Fibroblast of skin of right quadriceps (primary cell): Measurements from ENCODE around the gene VCP.

Experiments
- DNase-seq: peaks from one replicate; pipeline ENCODE4 v3.0.0-alpha.2; 2013

Gene VCP

GRCh38 chr9:35072461-35073278 lies at the start of gene VCP:
TSS of gene VCP (minus strand) at chr9:35072625. CDS start at chr9:35072353, 272 bp downstream.
- DNase-seq = peak; percentile 100

GRCh38 chr9:35116898-35117551 lies 44.6 kb upstream of the VCP start:
- DNase-seq = peak; percentile 92

GRCh38 chr9:35116539-35116897 lies 44.1 kb upstream of the VCP start:
- no peak for DNase-seq

- DNase-seq = peak; percentile 98
These were observed 43.5 kb upstream of the VCP start, which contains the start of gene ATOSB for GRCh38 chr9:35115680-35116538. TSS of gene ATOSB (minus strand) at chr9:35115862. CDS start at chr9:35108274, 7,588 bp downstream.

GRCh38 chr9:35114840-35115628 lies 42.6 kb upstream of the VCP start:
- DNase-seq = peak; percentile 68

GRCh38 chr9:35114113-35114839 lies 41.9 kb upstream of the VCP start:
- DNase-seq = peak; percentile 98

- DNase-seq = peak; percentile 65
These were observed 40.0 kb upstream of the VCP start for GRCh38 chr9:35112257-35113020.

- peak; percentile 99 for DNase-seq
These were observed 38.8 kb upstream of the VCP start for GRCh38 chr9:35111001-35111933.

- peak; percentile 45 for DNase-seq
These were observed 37.9 kb upstream of the VCP start for GRCh38 chr9:35110327-35110761.

GRCh38 chr9:35108946-35109575 lies 36.6 kb upstream of the VCP start:
- no peak for DNase-seq

- no peak for DNase-seq
These were observed 36.0 kb upstream of the VCP start for GRCh38 chr9:35108461-35108860.

GRCh38 chr9:35107297-35108290 lies 35.2 kb upstream of the VCP start:
- no peak for DNase-seq

GRCh38 chr9:35106343-35106730 lies 33.9 kb upstream of the VCP start:
- DNase-seq = no peak

- no peak for DNase-seq
These were observed 33.3 kb upstream of the VCP start for GRCh38 chr9:35105571-35106342.

GRCh38 chr9:35105126-35105525 lies 32.7 kb upstream of the VCP start:
- no peak for DNase-seq

GRCh38 chr9:35104586-35104985 lies 32.2 kb upstream of the VCP start:
- DNase-seq = no peak

GRCh38 chr9:35103660-35104191 lies 31.3 kb upstream of the VCP start:
- DNase-seq = no peak
